GM13976 (cell line): ENCODE data around the gene SUN1.

Experiments
- DNase-seq: peaks from one replicate; pipeline ENCODE4 v3.0.0; 2012; ENCODE audit warnings: low spot score
- CTCF ChIP-seq: IDR thresholded peaks from 2 replicates; pipeline ENCODE4 v1.5.1; 2012; ENCODE audit warnings: borderline replicate concordance, mild to moderate bottlenecking; ENCODE audit not compliant: insufficient read depth; ENCODE audit errors: extremely low read depth, missing control alignments, control extremely low read depth
- in situ Hi-C: fragments of 300-500 bp; cut with MboI; formaldehyde crosslinking; loops from one replicate; pipeline ENCODE4 v1.12.0; 2022; ENCODE audit warnings: low sequenced_read_pairs, mixed read lengths, inconsistent platforms; ENCODE audit not compliant: unreplicated experiment

The SUN1 gene

GRCh38 chr7:841943-842342 lies 9.7 kb downstream of the SUN1 start:
- in situ Hi-C loops = no loop called here
- DNase-seq = no peak
- no peak for TF ChIP-seq CTCF

GRCh38 chr7:842431-843031 lies 10.3 kb downstream of the SUN1 start:
- no peak for TF ChIP-seq CTCF
- in situ Hi-C loops = no loop called here
- DNase-seq = no peak

GRCh38 chr7:843230-843629 lies 11.0 kb downstream of the SUN1 start:
- no peak for TF ChIP-seq CTCF
- no peak for DNase-seq
- in situ Hi-C loops = no loop called here

- in situ Hi-C loops = no loop called here
- DNase-seq = no peak
- no peak for TF ChIP-seq CTCF
Observed at GRCh38 chr7:844043-844442, 11.8 kb downstream of the SUN1 start.

GRCh38 chr7:844514-844913 lies 12.2 kb downstream of the SUN1 start:
- no peak for DNase-seq
- in situ Hi-C loops = no loop called here
- TF ChIP-seq CTCF = no peak

- TF ChIP-seq CTCF = no peak
- DNase-seq = no peak
- in situ Hi-C loops = no loop called here
Observed at GRCh38 chr7:845091-845490, 12.8 kb downstream of the SUN1 start.
